Gastrocnemius medialis (tissue), 4 donors: ENCODE measurements around the gene NEMP2. TPM values are rescaled to one million over a fixed set of nuclear protein-coding genes. Genes with fewer than 3 reads are reported as not detected.
"Not testable (repeated sequence)": the region's sequence is repeated elsewhere in the genome, so short reads cannot be mapped to it uniquely, and the experiment has no call there.

ENCODE experiments used
- ATAC-seq, 2 donors: fragments of 150-250 bp; one replicate each; pipeline ENCODE4 v1.9.1; 2016
- DNase-seq, 2 donors: peaks; one replicate each; pipeline ENCODE4 v3.0.0-alpha.2; 2019
- H3K27ac ChIP-seq, 4 donors: fragments of 200-600 bp; sonication (generic); 1 replicate in 1 of 4; 2 replicates in 3 of 4; pipeline ENCODE4 v1.5.1; 2016 to 2018; ENCODE audit warnings: mild to moderate bottlenecking in 2 of 4, moderate library complexity in 1 of 4
- H3K27me3 ChIP-seq, 3 donors: fragments of 200-600 bp; sonication (generic) in 2 of 3; 1 replicate in 1 of 3; 2 replicates in 2 of 3; pipeline versions ENCODE4 v1.5.1 to v1.6.0; 2016 to 2019; ENCODE audit warnings: mild to moderate bottlenecking in 1 of 3, moderate library complexity in 1 of 3
- H3K36me3 ChIP-seq, 2 donors: fragments of 200-600 bp; sonication (generic) in 1 of 2; one replicate each; pipeline ENCODE4 v1.5.1; 2017 to 2018
- H3K4me1 ChIP-seq, 2 donors: fragments of 200-600 bp; sonication (generic) in 1 of 2; one replicate each; pipeline ENCODE4 v1.5.1; 2016 to 2017; ENCODE audit warnings: mild to moderate bottlenecking in 2 of 2
- H3K4me3 ChIP-seq, 4 donors: fragments of 200-600 bp; sonication (generic) in 3 of 4; 1 replicate in 1 of 4; 2 replicates in 3 of 4; pipeline ENCODE4 v1.5.1; 2016 to 2019; ENCODE audit warnings: mild to moderate bottlenecking in 2 of 4
- H3K9me3 ChIP-seq, 3 donors: fragments of 200-600 bp; sonication (generic) in 2 of 3; 1 replicate in 1 of 3; 2 replicates in 2 of 3; pipeline ENCODE4 v1.5.1; 2016 to 2019
- CTCF ChIP-seq, 5 experiments: fragments of 450-650 bp in 3 of 5; fragments of 200-600 bp in 2 of 5; sonication (generic) in 2 of 5; IDR thresholded peaks in 4 of 5; conservative IDR thresholded peaks in 1 of 5; 1 replicate in 4 of 5; 2 replicates in 1 of 5; pipeline ENCODE4 v1.5.1; 2016 to 2019; ENCODE audit warnings: antibody characterized with exemption in 5 of 5, mild to moderate bottlenecking in 3 of 5, moderate library complexity in 3 of 5
- POLR2A ChIP-seq, 2 donors: fragments of 450-650 bp; IDR thresholded peaks; one replicate each; pipeline ENCODE4 v1.6.1; 2017; ENCODE audit warnings: antibody characterized with exemption in 2 of 2, mild to moderate bottlenecking in 2 of 2, moderate library complexity in 2 of 2
- in situ Hi-C, 4 donors: fragments of 200-750 bp; cut with MboI; loops; one replicate each; pipeline versions ENCODE4 v1.15.0 to v1.8.0; 2017; ENCODE audit warnings: low sequenced_read_pairs in 4 of 4
- intact Hi-C: fragments of 100-400 bp; cut with DNase I; formaldehyde crosslinking; loops from one replicate; pipeline ENCODE4 v1.15.1; 2023; ENCODE audit warnings: low total_unique reads
- total RNA-seq, 4 donors: library from RNA; depleted of rRNA; stranded (reverse); fragments of >200 nt; gene quantifications; one replicate each; pipeline versions ENCODE4 v1.1.0 to v1.2.3, GENCODE V29; 2016

NEMP2 gene
- total RNA-seq, 4 donors from 2014 or later: 0.24 to 1.7 (median 1.3) TPM

GRCh38 chr2:190477661-190478454 lies 56.7 kb downstream of the NEMP2 start:
- H3K4me3 ChIP-seq: no peak overlapping the region
- DNase-seq (no peak), ATAC-seq (no peak)
- H3K9me3 ChIP-seq: no peaks in the 10 kb centered on the region
- no peak overlapping the region for H3K27ac ChIP-seq
- peaks cover 0 to 7% of the 10 kb centered on the region in 2 donors for H3K4me1 ChIP-seq
- intact Hi-C loops: no loop called here
- no peaks in the 10 kb centered on the region for H3K36me3 ChIP-seq
- H3K27me3 ChIP-seq: no peaks in the 10 kb centered on the region
- in situ Hi-C loops: no loop called here
- TF ChIP-seq POLR2A (IDR thresholded peaks at IDR 0.05) (no peak), CTCF (IDR thresholded peaks at IDR 0.05 in 4 of 5, conservative IDR thresholded peaks at IDR 0.05 in 1 of 5) (no peak)

- intact Hi-C loops: no loop called here
- Histone ChIP-seq H3K9me3 (no peaks in the 10 kb centered on the region), H3K27ac (peak overlapping the region; percentile 38 to 75 (median 56)), H3K36me3 (no peaks in the 10 kb centered on the region), H3K27me3 (no peaks in the 10 kb centered on the region), H3K4me1 (peaks cover 20 to 32% of the 10 kb centered on the region in 2 donors), H3K4me3 (no peak overlapping the region)
- DNase-seq (no peak), ATAC-seq (no peak)
- in situ Hi-C loops: no loop called here
- TF ChIP-seq POLR2A (IDR thresholded peaks at IDR 0.05) (no peak), CTCF (IDR thresholded peaks at IDR 0.05 in 4 of 5, conservative IDR thresholded peaks at IDR 0.05 in 1 of 5) (no peak)
These were observed 64.2 kb downstream of the NEMP2 start for GRCh38 chr2:190470256-190470826.

- TF ChIP-seq CTCF (IDR thresholded peaks at IDR 0.05 in 4 of 5, conservative IDR thresholded peaks at IDR 0.05 in 1 of 5) (no peak), POLR2A (IDR thresholded peaks at IDR 0.05) (peak in 1 of 2 donors; percentile 22)
- no peaks in the 10 kb centered on the region for H3K36me3 ChIP-seq
- in situ Hi-C loops (no loop called here), intact Hi-C loops (no loop called here)
- ATAC-seq: peak; percentile 80 to 85
- H3K4me1 ChIP-seq: peaks cover 20 to 32% of the 10 kb centered on the region in 2 donors
- DNase-seq: no peak
- no peak overlapping the region for H3K4me3 ChIP-seq
- H3K27me3 ChIP-seq: no peaks in the 10 kb centered on the region
- peak overlapping the region; percentile 67 to 75 (median 70) for H3K27ac ChIP-seq
- no peaks in the 10 kb centered on the region for H3K9me3 ChIP-seq
These were observed 64.8 kb downstream of the NEMP2 start for GRCh38 chr2:190469771-190470170.

GRCh38 chr2:190468814-190469569 lies 65.5 kb downstream of the NEMP2 start:
- no peaks in the 10 kb centered on the region for H3K36me3 ChIP-seq
- in situ Hi-C loops (no loop called here), intact Hi-C loops (no loop called here)
- peaks cover 20 to 32% of the 10 kb centered on the region in 2 donors for H3K4me1 ChIP-seq
- no peaks in the 10 kb centered on the region for H3K9me3 ChIP-seq
- peak; percentile 80 to 87 for ATAC-seq
- no peaks in the 10 kb centered on the region for H3K27me3 ChIP-seq
- DNase-seq: peak; percentile 34 to 43
- H3K4me3 ChIP-seq: no peak overlapping the region
- no peak for TF ChIP-seq CTCF (IDR thresholded peaks at IDR 0.05 in 4 of 5, conservative IDR thresholded peaks at IDR 0.05 in 1 of 5)
- no peak for TF ChIP-seq POLR2A (IDR thresholded peaks at IDR 0.05)
- H3K27ac ChIP-seq: peak overlapping the region; percentile 67 to 75 (median 70)

- in situ Hi-C loops: not testable (repeated sequence)
- peak overlapping the region; percentile 67 to 75 (median 70) for H3K27ac ChIP-seq
These were observed 66.2 kb downstream of the NEMP2 start for GRCh38 chr2:190468354-190468753.

More at GRCh38 chr2:190468354-190468753, 66.2 kb downstream of the NEMP2 start:
- ATAC-seq, H3K36me3 ChIP-seq, H3K9me3 ChIP-seq, intact Hi-C loops, DNase-seq, H3K27me3 ChIP-seq, H3K4me3 ChIP-seq: not testable (repeated sequence)
- peaks cover 20 to 32% of the 10 kb centered on the region in 2 donors for H3K4me1 ChIP-seq
